ENCODE data around the gene GRIA2. TPM values are rescaled to one million over a fixed set of nuclear protein-coding genes. Genes with fewer than 3 reads are reported as not detected.

GRIA2 gene
- total RNA-seq, 2 experiments from 2014 or later = not detected

Other genes starting within 250 kb of the GRIA2 start
- not detected for gene PDGFC, start 248.9 kb upstream of the GRIA2 start, total RNA-seq
- not detected for gene GLRB, start 144.6 kb upstream of the GRIA2 start, total RNA-seq